Neural progenitor cell (in vitro differentiated cells): Measurements from ENCODE around the gene VWA7. TPM values are rescaled to one million over a fixed set of nuclear protein-coding genes. Genes with fewer than 3 reads are reported as not detected.

Experiments
- DNase-seq: peaks from one replicate; pipeline ENCODE4 v3.0.0-alpha.2; 2016; ENCODE audit warnings: low spot score
- H2AFZ ChIP-seq: fragments of 200-600 bp; sonication (generic); replicated peaks from 2 replicates; pipeline ENCODE4 v1.6.1; 2016; ENCODE audit warnings: antibody characterized with exemption
- H3F3A ChIP-seq: fragments of 200-600 bp; sonication (generic); 2 replicates; pipeline ENCODE4 v1.6.1; 2016; ENCODE audit warnings: antibody characterized with exemption, low read depth
- H3K27ac ChIP-seq: fragments of 200-600 bp; sonication (generic); 2 replicates; pipeline ENCODE4 v1.5.1; 2016; ENCODE audit warnings: mild to moderate bottlenecking
- H3K27me3 ChIP-seq: fragments of 200-600 bp; sonication (generic); 2 replicates; pipeline ENCODE4 v1.6.1; 2016; ENCODE audit warnings: mild to moderate bottlenecking, moderate library complexity
- H3K36me3 ChIP-seq: fragments of 200-600 bp; sonication (generic); 2 replicates; pipeline ENCODE4 v1.5.1; 2016
- H3K4me1 ChIP-seq: fragments of 200-600 bp; sonication (generic); 2 replicates; pipeline ENCODE4 v1.6.1; 2016; ENCODE audit warnings: mixed run types
- H3K4me2 ChIP-seq: fragments of 200-600 bp; sonication (generic); 2 replicates; pipeline ENCODE4 v1.6.1; 2016
- H3K4me3 ChIP-seq: fragments of 200-600 bp; sonication (generic); 2 replicates; pipeline ENCODE4 v1.5.1; 2016
- H3K79me2 ChIP-seq: fragments of 200-600 bp; sonication (generic); 2 replicates; pipeline ENCODE4 v1.6.1; 2016; ENCODE audit warnings: low read depth
- H3K9ac ChIP-seq: fragments of 200-600 bp; sonication (generic); 2 replicates; pipeline ENCODE4 v1.6.1; 2016
- H3K9me3 ChIP-seq: fragments of 200-600 bp; sonication (generic); 2 replicates; pipeline ENCODE4 v1.5.1; 2016; ENCODE audit warnings: low read depth
- H4K20me1 ChIP-seq: fragments of 200-600 bp; sonication (generic); 2 replicates; pipeline ENCODE4 v1.6.1; 2016; ENCODE audit warnings: low read depth
- H3K27ac Mint-ChIP-seq: 3 replicates; pipeline ENCODE4 v1.8.0; 2021; ENCODE audit warnings: mixed read lengths
- H3K27me3 Mint-ChIP-seq: 2 replicates; pipeline ENCODE4 v1.8.0; 2022; ENCODE audit warnings: low read depth, mild to moderate bottlenecking, inconsistent platforms, moderate library complexity, mixed read lengths; ENCODE audit not compliant: insufficient read depth
- H3K36me3 Mint-ChIP-seq: 3 replicates; pipeline ENCODE4 v1.8.0; 2021; ENCODE audit warnings: mixed read lengths
- H3K4me1 Mint-ChIP-seq: 3 replicates; pipeline ENCODE4 v1.8.0; 2021; ENCODE audit warnings: mixed read lengths
- H3K4me3 Mint-ChIP-seq: 3 replicates; pipeline ENCODE4 v1.8.0; 2021; ENCODE audit warnings: mild to moderate bottlenecking, moderate library complexity, mixed read lengths
- H3K9me3 Mint-ChIP-seq: 3 replicates; pipeline ENCODE4 v1.8.0; 2020; ENCODE audit warnings: mixed read lengths
- CTCF ChIP-seq: fragments of 200-600 bp; sonication (generic); IDR thresholded peaks from 2 replicates; pipeline ENCODE4 v1.5.1; 2017; ENCODE audit warnings: antibody characterized with exemption, mild to moderate bottlenecking
- EZH2 ChIP-seq: fragments of 200-600 bp; sonication (generic); IDR thresholded peaks from 2 replicates; pipeline ENCODE4 v1.6.1; 2017; ENCODE audit warnings: antibody characterized with exemption, mild to moderate bottlenecking, moderate library complexity
- EZH2phosphoT487 ChIP-seq: fragments of 200-600 bp; sonication (generic); IDR thresholded peaks from 2 replicates; pipeline ENCODE4 v1.6.1; 2017; ENCODE audit warnings: antibody characterized with exemption
- total RNA-seq: library from RNA; depleted of rRNA; stranded (reverse); fragments of >200 nt; gene quantifications from 2 replicates; pipeline ENCODE4 v1.2.3, GENCODE V29; 2015; ENCODE audit warnings: low replicate concordance

Gene VWA7
- total RNA-seq, 1 donor from 2014 or later = 0.34 TPM

GRCh38 chr6:31799781-31800180 lies 22.7 kb upstream of the VWA7 start:
- Histone ChIP-seq H2AFZ (no peak overlapping the region), H4K20me1 (no peaks in the 10 kb centered on the region), H3K9me3 (no peaks in the 10 kb centered on the region), H3K9ac (no peak overlapping the region), H3K27ac (no peak overlapping the region), H3K79me2 (peaks cover 60% of the 10 kb centered on the region), H3K4me3 (no peak overlapping the region), H3K4me2 (no peak overlapping the region), H3K36me3 (no peaks in the 10 kb centered on the region), H3K27me3 (no peaks in the 10 kb centered on the region), H3F3A (peaks cover 36% of the 10 kb centered on the region), H3K4me1 (no peaks in the 10 kb centered on the region)
- Mint-ChIP-seq H3K4me1 (peaks cover 4% of the 10 kb centered on the region), H3K9me3 (no peaks in the 10 kb centered on the region), H3K27me3 (no peaks in the 10 kb centered on the region), H3K36me3 (peaks cover 11% of the 10 kb centered on the region), H3K27ac (no peak overlapping the region), H3K4me3 (no peak overlapping the region)
- DNase-seq = no peak
- no peak for TF ChIP-seq EZH2phosphoT487
- TF ChIP-seq EZH2 = no peak
- no peak for TF ChIP-seq CTCF

DNA sequence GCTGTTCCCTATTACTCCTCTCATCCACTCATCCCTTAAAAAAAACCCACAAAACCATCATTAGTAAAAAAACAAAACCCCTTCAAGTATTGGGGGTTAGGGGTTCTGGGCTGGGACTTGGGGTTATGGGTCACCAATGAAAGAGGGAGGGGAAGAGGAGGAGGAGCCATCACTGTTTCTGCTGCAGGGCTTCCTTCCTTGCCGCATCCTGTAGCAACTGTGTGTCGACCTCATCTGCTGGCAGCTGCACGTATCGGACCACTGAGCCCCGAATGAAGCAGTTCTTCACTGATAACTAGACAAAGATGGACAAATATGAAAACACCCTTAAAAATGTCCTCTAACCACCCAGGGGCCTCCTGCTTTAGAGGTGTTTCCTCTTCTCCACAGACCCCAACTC lies 20.5 kb upstream of the VWA7 start:
- Mint-ChIP-seq H3K4me3 (peak overlapping the region; percentile 31), H3K27me3 (no peaks in the 10 kb centered on the region), H3K27ac (no peak overlapping the region), H3K4me1 (peaks cover 14% of the 10 kb centered on the region), H3K36me3 (peaks cover 9% of the 10 kb centered on the region), H3K9me3 (no peaks in the 10 kb centered on the region)
- no peak overlapping the region for H3K4me3 ChIP-seq
- peaks cover 36% of the 10 kb centered on the region for H3F3A ChIP-seq
- H3K36me3 ChIP-seq = no peaks in the 10 kb centered on the region
- H3K27me3 ChIP-seq = no peaks in the 10 kb centered on the region
- no peaks in the 10 kb centered on the region for H3K9me3 ChIP-seq
- H3K9ac ChIP-seq = no peak overlapping the region
- no peak overlapping the region for H3K4me2 ChIP-seq
- no peaks in the 10 kb centered on the region for H4K20me1 ChIP-seq
- TF ChIP-seq EZH2phosphoT487 (no peak), EZH2 (no peak), CTCF (no peak)
- no peak for DNase-seq
- peaks cover 7% of the 10 kb centered on the region for H3K4me1 ChIP-seq
- H3K79me2 ChIP-seq = peaks cover 53% of the 10 kb centered on the region
- H3K27ac ChIP-seq = no peak overlapping the region
- H2AFZ ChIP-seq = no peak overlapping the region

DNA sequence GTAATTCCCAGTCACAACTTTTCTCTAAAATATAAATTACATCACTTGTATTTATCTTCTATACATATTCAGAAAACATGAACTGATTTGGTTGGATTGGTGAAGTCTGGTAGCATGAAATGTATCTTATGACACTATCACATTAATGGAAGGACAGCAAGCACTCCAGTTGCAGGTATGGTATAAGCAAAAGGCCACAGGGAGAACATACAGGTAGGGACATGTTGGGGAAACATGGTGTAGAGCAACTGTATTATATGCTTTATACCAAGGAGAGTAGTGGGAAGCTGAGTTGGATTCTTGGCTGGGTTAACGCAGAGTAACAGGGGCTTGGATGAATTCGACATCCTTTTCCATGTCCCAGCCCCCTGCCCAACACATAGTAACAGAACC lies 19.9 kb upstream of the VWA7 start:
- Mint-ChIP-seq H3K4me1 (peaks cover 14% of the 10 kb centered on the region), H3K27me3 (no peaks in the 10 kb centered on the region), H3K4me3 (peak overlapping the region; percentile 81), H3K36me3 (peaks cover 9% of the 10 kb centered on the region), H3K9me3 (no peaks in the 10 kb centered on the region), H3K27ac (no peak overlapping the region)
- H3K79me2 ChIP-seq = peaks cover 47% of the 10 kb centered on the region
- no peaks in the 10 kb centered on the region for H4K20me1 ChIP-seq
- no peak overlapping the region for H2AFZ ChIP-seq
- no peaks in the 10 kb centered on the region for H3K9me3 ChIP-seq
- H3K36me3 ChIP-seq = no peaks in the 10 kb centered on the region
- no peak for DNase-seq
- H3K4me2 ChIP-seq = no peak overlapping the region
- H3K9ac ChIP-seq = no peak overlapping the region
- H3K27me3 ChIP-seq = no peaks in the 10 kb centered on the region
- TF ChIP-seq EZH2phosphoT487 (no peak), CTCF (no peak), EZH2 (no peak)
- no peak overlapping the region for H3K27ac ChIP-seq
- peaks cover 36% of the 10 kb centered on the region for H3F3A ChIP-seq
- H3K4me3 ChIP-seq = no peak overlapping the region
- peaks cover 7% of the 10 kb centered on the region for H3K4me1 ChIP-seq
